Neuronal stem cell (in vitro differentiated cells): ENCODE data around the gene OR9G1. TPM values are rescaled to one million over a fixed set of nuclear protein-coding genes. Genes with fewer than 3 reads are reported as not detected.

Experiments
- DNase-seq: peaks from one replicate; pipeline ENCODE4 v3.0.0-alpha.2; 2013; ENCODE audit warnings: low spot score
- H2AFZ ChIP-seq: one replicate; pipeline ENCODE4 v1.6.1; 2013; ENCODE audit warnings: mild to moderate bottlenecking, low read length, inconsistent platforms
- H2AK5ac ChIP-seq: 2 replicates; pipeline ENCODE4 v1.6.1; 2013; ENCODE audit warnings: low read depth, mild to moderate bottlenecking, inconsistent platforms, low read length, moderate library complexity, mixed read lengths
- H2BK120ac ChIP-seq: 2 replicates; pipeline ENCODE4 v1.6.1; 2013; ENCODE audit warnings: low read depth, mild to moderate bottlenecking, inconsistent platforms, low read length, moderate library complexity, mixed read lengths
- H2BK12ac ChIP-seq: one replicate; pipeline ENCODE4 v1.6.1; 2013; ENCODE audit warnings: low read length, inconsistent platforms
- H2BK15ac ChIP-seq: 2 replicates; pipeline ENCODE4 v1.6.1; 2013; ENCODE audit warnings: mild to moderate bottlenecking, low read length, inconsistent platforms, mixed read lengths
- H2BK5ac ChIP-seq: one replicate; pipeline ENCODE4 v1.6.1; 2013; ENCODE audit warnings: inconsistent platforms, mild to moderate bottlenecking, low read length, moderate library complexity
- H3K14ac ChIP-seq: one replicate; pipeline ENCODE4 v1.6.1; 2013; ENCODE audit warnings: low read length, inconsistent platforms
- H3K18ac ChIP-seq: 2 replicates; pipeline ENCODE4 v1.6.1; 2013; ENCODE audit warnings: low read length, inconsistent platforms
- H3K23ac ChIP-seq: 2 replicates; pipeline ENCODE4 v1.6.1; 2013; ENCODE audit warnings: low read depth, mild to moderate bottlenecking, mixed read lengths, low read length, inconsistent platforms; ENCODE audit not compliant: poor library complexity
- H3K27ac ChIP-seq: replicated peaks from 3 replicates; pipeline ENCODE4 v1.5.1; 2013; ENCODE audit warnings: low read length, inconsistent platforms
- H3K27me3 ChIP-seq, 3 experiments: 2 replicates each; pipeline ENCODE4 v1.6.1; 2013; ENCODE audit warnings: low read length in 3 of 3, mild to moderate bottlenecking in 2 of 3, inconsistent platforms in 1 of 3, low read depth in 1 of 3, mixed read lengths in 1 of 3, moderate library complexity in 1 of 3; ENCODE audit not compliant: control insufficient read depth in 3 of 3, insufficient read depth in 3 of 3
- H3K36me3 ChIP-seq, 2 donors: replicated peaks in 1 of 2; 2 replicates each; pipeline ENCODE4 v1.6.1; 2013; ENCODE audit warnings: low read length in 2 of 2; ENCODE audit not compliant: control insufficient read depth in 2 of 2, insufficient read depth in 2 of 2
- H3K4ac ChIP-seq: 2 replicates; pipeline ENCODE4 v1.6.1; 2013; ENCODE audit warnings: inconsistent platforms, mild to moderate bottlenecking, low read length, moderate library complexity
- H3K4me1 ChIP-seq, 2 donors: 1 replicate in 1 of 2; 2 replicates in 1 of 2; pipeline ENCODE4 v1.6.1; 2013; ENCODE audit warnings: low read length in 2 of 2, low read depth in 1 of 2; ENCODE audit not compliant: control insufficient read depth in 2 of 2, insufficient read depth in 1 of 2
- H3K4me2 ChIP-seq: one replicate; pipeline ENCODE4 v1.6.1; 2013; ENCODE audit warnings: mild to moderate bottlenecking, low read length, inconsistent platforms; ENCODE audit not compliant: insufficient read depth, poor library complexity, severe bottlenecking
- H3K4me3 ChIP-seq, 2 donors: 2 replicates each; pipeline ENCODE4 v1.5.1; 2013; ENCODE audit warnings: low read length in 2 of 2, mild to moderate bottlenecking in 2 of 2, inconsistent platforms in 1 of 2, moderate library complexity in 1 of 2
- H3K79me1 ChIP-seq: one replicate; pipeline ENCODE4 v1.6.1; 2013; ENCODE audit warnings: low read depth, mild to moderate bottlenecking, inconsistent platforms, low read length, moderate library complexity
- H3K9ac ChIP-seq: one replicate; pipeline ENCODE4 v1.6.1; 2013; ENCODE audit warnings: mild to moderate bottlenecking, low read depth, low read length, inconsistent platforms; ENCODE audit not compliant: poor library complexity
- H3K9me3 ChIP-seq, 2 donors: replicated peaks in 1 of 2; 2 replicates each; pipeline versions ENCODE3 to v1.6.1; 2013; ENCODE audit warnings: low read length in 2 of 2, mild to moderate bottlenecking in 2 of 2, inconsistent platforms in 1 of 2, low read depth in 1 of 2, mixed read lengths in 1 of 2, moderate library complexity in 1 of 2; ENCODE audit not compliant: control insufficient read depth in 2 of 2, insufficient read depth in 1 of 2
- H4K8ac ChIP-seq: one replicate; pipeline ENCODE4 v1.6.1; 2013; ENCODE audit warnings: low read depth, mild to moderate bottlenecking, inconsistent platforms, low read length, moderate library complexity
- H4K91ac ChIP-seq: one replicate; pipeline ENCODE4 v1.6.1; 2013; ENCODE audit warnings: low read length, low read depth, mild to moderate bottlenecking, inconsistent platforms; ENCODE audit not compliant: poor library complexity
- WGBS, 2 donors: extraction: QIAGEN DNeasy Blood & Tissue Kit; methylation state at CpG; one replicate each; pipeline ENCODE4 v1.1.7; 2013; ENCODE audit warnings: missing lambda C conversion rate in 2 of 2, mixed read lengths in 1 of 2; ENCODE audit not compliant: insufficient read length in 2 of 2, insufficient replicate concordance in 1 of 2; ENCODE audit errors: extremely low coverage in 2 of 2; 5-methylcytosine and 5-hydroxymethylcytosine counted together
- small RNA-seq: library from polyadenylated mRNA; stranded (forward); fragments of <200 nt; extraction: miRNeasy Mini kit (QIAGEN cat#:217004); gene quantifications from one replicate; pipeline ENCODE3, GENCODE V24; 2013; ENCODE audit not compliant: insufficient read depth

OR9G1 gene

GRCh38 chr11:56748597-56748996 lies 49.7 kb downstream of the OR9G1 start, which contains the start of gene OR9G4:
Gene OR9G4 (minus strand): TSS chr11:56748697. CDS start chr11:56743766, 4,931 bp downstream.
- Histone ChIP-seq H3K27me3 (no peaks in the 10 kb centered on the region), H3K36me3 (no peaks in the 10 kb centered on the region), H4K8ac (no peak within 1 kb of the TSS), H4K91ac (no peak within 1 kb of the TSS), H3K18ac (no peak within 1 kb of the TSS), H2AK5ac (no peak within 1 kb of the TSS), H2BK5ac (no peak within 1 kb of the TSS), H3K4me3 (no peak within 1 kb of the TSS), H3K9me3 (peaks cover 0 to 2% of the 10 kb centered on the region in 2 donors), H3K9ac (no peak within 1 kb of the TSS), H3K27ac (no peak within 1 kb of the TSS), H3K79me1 (no peaks in the 10 kb centered on the region), H3K4ac (no peak within 1 kb of the TSS), H3K4me1 (no peaks in the 10 kb centered on the region), H2BK12ac (no peak within 1 kb of the TSS), H3K23ac (no peak within 1 kb of the TSS), H2BK120ac (no peak within 1 kb of the TSS), H3K14ac (no peak within 1 kb of the TSS), H2AFZ (no peak within 1 kb of the TSS), H3K4me2 (no peak within 1 kb of the TSS), H2BK15ac (no peak within 1 kb of the TSS)
- WGBS, 2 donors: no CpG with 5 or more reads among the region's 1 CpG
- no peak for DNase-seq

- no peak overlapping the region for H3K27ac ChIP-seq
- WGBS, 2 donors: no CpG with 5 or more reads among the region's 5 CpGs
These were observed 51.3 kb downstream of the OR9G1 start for GRCh38 chr11:56750190-56750589.

GRCh38 chr11:56751480-56751879 lies 52.6 kb downstream of the OR9G1 start:
- Histone ChIP-seq H3K79me1 (no peaks in the 10 kb centered on the region), H3K18ac (no peak overlapping the region), H2BK15ac (no peak overlapping the region), H3K23ac (no peak overlapping the region), H3K9me3 (no peaks in the 10 kb centered on the region), H4K91ac (no peak overlapping the region), H3K9ac (no peak overlapping the region), H3K27me3 (no peaks in the 10 kb centered on the region), H3K4me2 (no peak overlapping the region), H3K4ac (no peak overlapping the region), H2BK5ac (peak overlapping the region; percentile 3), H3K4me3 (no peak overlapping the region), H3K4me1 (no peaks in the 10 kb centered on the region), H2BK12ac (no peak overlapping the region), H2AFZ (no peak overlapping the region), H4K8ac (no peak overlapping the region), H3K27ac (no peak overlapping the region), H2AK5ac (no peak overlapping the region), H3K14ac (no peak overlapping the region), H3K36me3 (no peaks in the 10 kb centered on the region), H2BK120ac (no peak overlapping the region)
- no peak for DNase-seq
- WGBS, 2 donors: no CpG with 5 or more reads among the region's 5 CpGs

More at GRCh38 chr11:56750190-56750589, 51.3 kb downstream of the OR9G1 start:
- Histone ChIP-seq H2BK5ac (no peak overlapping the region), H3K4ac (no peak overlapping the region), H2AFZ (no peak overlapping the region), H3K4me3 (no peak overlapping the region), H3K4me1 (no peaks in the 10 kb centered on the region), H3K79me1 (no peaks in the 10 kb centered on the region), H3K27me3 (no peaks in the 10 kb centered on the region), H3K18ac (no peak overlapping the region), H4K8ac (no peak overlapping the region), H3K23ac (no peak overlapping the region), H4K91ac (no peak overlapping the region), H3K4me2 (no peak overlapping the region), H2AK5ac (no peak overlapping the region), H2BK120ac (no peak overlapping the region), H3K36me3 (no peaks in the 10 kb centered on the region), H3K14ac (no peak overlapping the region), H3K9me3 (no peaks in the 10 kb centered on the region), H2BK12ac (no peak overlapping the region), H2BK15ac (no peak overlapping the region), H3K9ac (no peak overlapping the region)
- no peak for DNase-seq

Small RNA genes within 50 kb of the gene (small RNA-seq; reads per million reads assigned to genes)
- gene AP001803.1 (not detected), gene AP004245.1 (not detected), gene MIR6128 (not detected)
